Hematopoietic multipotent progenitor cell treated with erythropoietin and hydrocortisone succinate and interleukin-3 and kit ligand, for 4 days (in vitro differentiated cells): Measurements from ENCODE around the gene DACH2.
"Not testable (repeated sequence)": the region's sequence is repeated elsewhere in the genome, so short reads cannot be mapped to it uniquely, and the experiment has no call there.

Experiments used
- DNase-seq: peaks from one replicate; pipeline ENCODE4 v3.0.0-alpha.2; 2015

DACH2 gene

GRCh38 chrX:86148024-86148511 lies at the start of gene DACH2:
TSS of gene DACH2 (plus strand) at chrX:86148451.
- peak; percentile 49 for DNase-seq

DNA sequence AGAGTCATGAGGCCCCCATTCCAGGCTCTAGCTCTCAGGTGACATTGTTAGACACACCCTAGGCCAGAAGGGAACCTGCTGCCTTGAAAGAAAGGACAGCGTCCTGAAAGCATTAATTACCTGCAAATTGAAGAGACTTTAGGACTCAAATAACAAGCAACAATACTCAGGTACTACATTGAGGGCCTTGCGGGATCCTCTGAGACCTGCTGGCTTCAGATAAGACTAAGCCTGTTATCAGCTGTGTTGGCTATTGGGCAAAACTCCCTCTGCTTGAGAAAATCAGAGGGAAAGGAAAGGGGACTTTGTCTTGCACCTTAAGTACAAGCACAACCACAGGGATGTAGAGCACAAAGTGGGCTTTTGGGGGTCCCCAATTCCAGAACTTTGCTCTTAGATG lies 45.9 kb upstream of the DACH2 start:
- no peak for DNase-seq

GRCh38 chrX:86103061-86103460 lies 45.2 kb upstream of the DACH2 start:
- DNase-seq, result no peak

DNA sequence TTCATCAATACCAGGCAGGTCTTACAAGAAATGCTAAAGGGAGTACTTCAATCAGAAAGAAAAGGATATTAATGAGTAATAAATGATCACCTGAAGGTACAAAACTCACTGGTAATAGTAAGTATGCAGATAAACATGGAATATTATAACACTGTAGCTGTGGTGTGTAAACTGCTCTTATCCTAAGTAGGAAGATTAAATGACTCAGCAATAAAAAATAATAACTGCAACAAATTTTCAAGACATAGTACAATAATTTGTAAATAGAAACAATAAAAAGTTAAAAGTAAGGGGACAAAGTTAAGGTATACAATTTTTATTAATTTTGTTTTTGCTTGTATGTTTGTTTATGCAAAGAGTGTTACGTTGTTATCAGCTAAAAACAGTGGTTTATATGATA lies 43.7 kb upstream of the DACH2 start:
- no peak for DNase-seq

DNA sequence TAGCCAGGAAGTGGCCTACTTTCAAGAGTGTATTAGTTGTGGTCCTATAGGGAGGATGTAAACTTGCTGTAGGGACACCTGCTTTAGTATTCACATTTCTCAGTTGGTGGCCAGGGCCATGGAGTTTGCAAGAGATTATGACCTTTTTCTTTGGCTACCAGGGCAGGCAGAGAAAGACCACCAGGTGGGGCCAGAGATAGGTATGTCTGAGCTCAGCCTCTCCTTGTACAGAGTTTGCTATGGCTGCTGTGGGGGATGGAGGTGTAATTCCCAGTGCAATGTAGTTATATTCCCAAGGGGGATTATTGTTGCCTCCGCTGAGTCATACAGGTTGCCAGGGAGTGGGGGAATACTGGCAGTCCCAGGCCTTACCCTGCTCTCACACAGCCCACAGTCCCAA lies 26.3 kb upstream of the DACH2 start:
- DNase-seq, result no peak

DNA sequence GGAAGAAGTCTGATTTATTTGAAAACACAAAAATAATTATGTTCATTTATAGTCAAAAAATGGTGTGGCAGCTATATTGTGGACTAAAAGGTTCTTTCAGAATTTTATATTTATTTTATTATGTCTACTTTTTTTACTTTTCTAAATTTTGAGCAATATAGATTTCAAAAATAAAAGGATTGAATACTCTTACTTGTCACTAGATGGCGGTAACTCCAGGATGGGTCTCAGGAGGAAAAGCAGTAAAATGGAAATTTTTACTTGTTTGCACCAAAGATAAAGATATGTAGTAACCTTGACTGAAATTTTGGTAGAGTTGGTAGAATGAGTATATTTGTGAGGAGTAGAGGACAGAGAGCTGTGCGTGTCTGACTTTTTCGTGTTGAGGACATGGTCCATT lies 14.5 kb upstream of the DACH2 start:
- DNase-seq, result peak; percentile 41

GRCh38 chrX:86137071-86137470 lies 11.2 kb upstream of the DACH2 start:
- DNase-seq, result no peak

DNA sequence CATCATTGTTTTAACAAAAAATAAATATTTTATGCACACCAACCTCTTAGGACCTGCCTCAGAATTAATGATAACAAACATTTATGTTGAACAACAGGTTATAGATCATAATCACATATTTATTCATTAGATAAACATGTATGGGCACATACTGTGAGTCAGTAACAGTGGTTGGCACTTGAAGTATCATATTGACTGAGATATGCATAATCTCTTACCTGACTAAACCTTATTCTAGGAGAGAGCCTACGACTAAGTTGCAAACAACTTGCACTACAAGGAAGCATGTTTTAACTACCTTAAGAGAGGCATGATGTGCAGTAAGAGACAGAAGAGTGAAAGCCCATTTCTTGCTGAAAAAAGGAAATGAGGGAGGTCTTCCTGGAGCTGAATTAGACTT lies 6.5 kb upstream of the DACH2 start:
- no peak for DNase-seq

- DNase-seq, result no peak
These were observed 2.1 kb upstream of the DACH2 start for GRCh38 chrX:86146102-86146501.

DNA sequence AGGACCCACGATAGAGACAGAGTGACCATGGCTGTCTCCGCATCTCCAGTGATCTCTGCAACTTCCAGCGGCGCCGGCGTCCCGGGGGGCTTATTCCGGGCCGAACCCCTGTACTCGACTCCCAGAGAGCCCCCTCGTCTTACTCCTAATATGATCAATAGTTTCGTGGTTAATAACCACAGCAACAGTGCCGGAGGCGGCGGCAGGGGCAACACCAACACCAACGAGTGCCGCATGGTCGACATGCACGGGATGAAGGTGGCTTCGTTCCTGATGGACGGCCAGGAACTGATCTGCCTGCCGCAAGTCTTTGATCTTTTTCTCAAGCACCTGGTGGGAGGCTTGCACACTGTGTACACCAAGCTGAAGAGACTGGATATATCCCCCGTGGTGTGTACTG lies 343 bp downstream of the DACH2 start:
- DNase-seq, result no peak

DNA sequence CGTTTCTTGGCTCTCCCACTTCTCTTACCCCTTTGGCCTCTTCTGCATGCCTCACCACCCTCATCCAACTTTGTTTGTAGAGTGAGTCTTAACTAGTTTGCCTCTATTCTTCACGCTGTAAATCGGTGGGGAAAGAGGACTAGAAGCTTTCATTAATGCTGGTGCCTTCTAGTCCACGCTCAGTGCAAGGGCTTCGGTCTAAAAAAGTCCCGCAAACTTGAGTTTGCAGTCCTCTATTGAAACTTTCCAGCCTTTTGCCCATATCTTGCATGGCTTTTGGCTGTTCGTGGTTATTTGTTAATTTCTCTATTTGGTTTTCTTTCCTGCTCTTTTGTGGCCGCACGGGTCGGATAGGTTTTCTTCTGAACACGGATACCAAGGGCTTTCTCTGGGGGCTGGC lies 868 bp downstream of the DACH2 start:
- no peak for DNase-seq

DNA sequence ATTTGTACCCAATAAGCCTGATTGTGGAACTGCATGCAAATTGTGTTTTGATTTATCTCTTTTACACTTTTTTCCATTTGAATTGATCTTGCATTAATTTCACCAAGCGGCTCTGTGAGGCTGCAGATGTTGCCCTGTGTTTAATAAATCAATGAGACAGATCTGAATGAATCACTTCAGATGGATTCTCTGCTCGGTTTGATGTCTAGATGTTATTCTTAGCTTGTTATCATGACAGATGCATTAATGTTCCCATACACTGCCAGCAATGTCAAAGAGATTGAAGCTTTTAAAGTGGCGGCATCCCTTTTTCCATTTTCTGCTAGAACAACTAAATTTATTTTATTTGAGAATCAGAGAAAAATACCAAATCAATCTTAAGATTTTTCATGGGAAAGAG lies 6.3 kb downstream of the DACH2 start:
- DNase-seq, result no peak

DNA sequence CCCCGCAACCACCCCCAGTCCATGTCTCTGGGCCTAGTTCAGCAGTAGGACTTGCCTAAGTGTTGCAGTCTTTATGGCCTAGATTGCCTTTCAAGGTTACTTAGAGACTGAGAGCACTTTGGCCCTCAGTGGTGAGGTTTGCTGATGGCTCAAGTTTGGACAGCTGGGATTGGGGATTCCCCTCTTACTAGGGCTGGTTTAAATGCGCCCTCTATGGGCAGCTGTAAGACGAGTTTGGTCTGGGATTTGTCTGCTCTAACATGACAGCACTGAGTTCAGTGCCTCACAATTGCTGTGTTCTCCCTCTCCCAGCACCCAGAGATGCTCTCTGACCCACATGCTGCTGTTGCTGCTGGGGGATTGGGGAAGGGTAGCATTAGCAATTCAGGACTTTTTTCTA lies 23.1 kb downstream of the DACH2 start:
- peak; percentile 26 for DNase-seq

DNA sequence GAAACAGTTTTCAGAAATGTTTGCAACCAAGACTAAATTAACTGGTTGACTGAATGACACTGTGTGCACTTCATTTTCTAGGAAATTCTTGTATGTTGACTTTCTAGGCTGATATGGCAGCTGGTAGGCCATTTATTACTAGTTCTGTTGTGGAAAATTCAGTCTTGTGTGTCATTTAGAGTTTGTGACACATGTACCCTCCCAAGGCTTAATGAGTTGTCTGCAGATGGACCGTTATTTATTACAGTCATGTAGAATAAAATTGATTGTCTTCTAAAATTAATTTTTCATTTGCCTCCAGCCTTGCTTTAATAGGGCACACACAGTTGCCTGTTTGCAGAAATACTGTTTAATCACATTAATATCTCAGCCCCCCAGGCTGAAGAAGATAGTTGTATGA lies 30.7 kb downstream of the DACH2 start:
- no peak for DNase-seq

DNA sequence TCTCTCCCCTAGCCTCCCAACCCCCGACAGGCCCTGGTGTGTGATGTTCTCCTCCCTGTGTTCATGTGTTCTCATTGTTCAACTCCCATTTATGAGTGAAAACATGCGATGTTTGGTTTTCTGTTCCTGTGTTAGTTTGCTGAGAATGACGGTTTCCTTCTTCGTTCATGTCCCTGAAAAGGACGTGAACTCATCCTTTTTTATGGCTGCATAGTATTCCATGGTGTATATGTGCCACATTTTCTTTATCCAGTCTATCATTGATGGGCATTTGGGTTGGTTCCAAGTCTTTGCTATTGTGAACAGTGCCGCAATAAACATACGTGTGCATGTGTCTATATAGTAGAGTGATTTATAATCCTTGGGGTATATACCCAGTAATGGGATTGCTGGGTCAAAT lies 33.1 kb downstream of the DACH2 start:
- DNase-seq, result not testable (repeated sequence)

DNA sequence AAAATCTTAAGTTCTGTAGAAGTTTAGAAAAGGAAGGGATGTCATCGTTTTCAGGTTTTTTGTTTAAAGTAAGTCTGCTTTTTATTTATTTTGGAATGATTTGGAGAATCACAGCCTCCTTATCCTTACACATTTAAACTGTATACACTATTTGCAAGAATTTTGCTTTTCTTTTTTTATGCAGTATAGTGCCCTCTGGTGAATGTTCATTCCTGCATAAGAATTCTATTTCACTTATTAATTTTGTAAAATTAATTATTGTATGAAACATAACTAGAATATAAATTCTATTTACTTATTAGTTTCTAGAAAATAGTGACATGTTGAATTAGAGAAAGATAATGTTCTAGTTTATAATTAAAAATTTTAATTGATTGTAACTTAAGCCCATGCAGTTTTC lies 44.6 kb downstream of the DACH2 start:
- DNase-seq, result no peak

GRCh38 chrX:86194758-86195157 lies 46.5 kb downstream of the DACH2 start:
- no peak for DNase-seq

DNA sequence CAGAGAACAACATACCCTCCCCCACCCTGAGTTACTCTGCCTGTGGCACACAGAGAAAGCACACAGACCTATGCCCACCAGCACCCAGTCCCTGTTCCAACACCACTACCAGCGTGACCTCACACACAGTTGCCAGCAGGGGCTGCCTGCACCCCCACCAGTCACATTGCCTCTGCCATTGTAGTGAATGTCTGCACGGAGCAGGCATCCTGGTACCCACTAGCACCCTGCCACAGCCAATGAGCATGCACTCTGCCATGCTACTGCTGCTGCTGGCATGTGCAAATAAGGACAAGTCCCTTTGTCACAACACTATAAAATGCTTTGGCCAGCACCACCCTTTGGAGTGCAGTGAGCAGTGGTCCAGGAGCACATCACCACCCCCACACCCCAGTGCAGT lies 47.1 kb downstream of the DACH2 start:
- DNase-seq, result no peak

DNA sequence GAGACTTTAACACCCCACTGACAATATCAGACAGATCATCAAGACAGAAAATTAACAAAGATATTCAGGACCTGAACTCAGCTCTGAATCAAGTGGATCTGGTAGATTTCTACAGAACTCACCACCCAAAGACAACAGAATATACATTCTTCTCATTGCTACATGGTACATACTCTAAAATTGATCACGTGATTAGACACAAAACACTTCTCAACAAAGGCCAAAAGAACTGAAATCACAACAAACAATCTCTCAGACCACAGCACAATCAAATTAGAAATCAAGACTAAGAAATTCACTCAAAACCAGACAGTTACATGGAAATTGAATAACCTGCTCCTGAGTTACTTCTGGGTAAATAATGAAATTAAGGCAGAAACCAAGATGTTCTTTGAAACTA lies 49.6 kb downstream of the DACH2 start:
- DNase-seq, result no peak

- DNase-seq, result no peak
These were observed 62.5 kb downstream of the DACH2 start for GRCh38 chrX:86210772-86211171.

DNA sequence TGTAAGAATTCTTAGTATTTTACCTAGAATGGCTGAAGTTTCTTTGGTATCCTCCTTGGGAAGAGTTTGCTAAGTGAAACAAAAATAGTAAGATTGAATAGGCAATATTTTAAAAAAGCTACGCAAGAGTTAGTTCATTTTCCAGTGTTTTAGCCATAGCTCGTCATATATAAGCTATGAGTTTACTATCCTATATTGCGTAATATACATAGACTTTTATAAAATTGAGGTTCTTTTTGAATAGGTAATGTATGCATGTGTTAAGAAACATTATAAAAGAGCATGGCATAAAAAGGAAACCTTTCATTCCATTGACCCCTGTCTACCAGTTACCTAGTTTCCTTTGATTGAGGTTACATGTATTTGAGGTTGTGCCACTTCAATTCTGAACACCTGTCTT lies 67.0 kb downstream of the DACH2 start:
- no peak for DNase-seq

DNA sequence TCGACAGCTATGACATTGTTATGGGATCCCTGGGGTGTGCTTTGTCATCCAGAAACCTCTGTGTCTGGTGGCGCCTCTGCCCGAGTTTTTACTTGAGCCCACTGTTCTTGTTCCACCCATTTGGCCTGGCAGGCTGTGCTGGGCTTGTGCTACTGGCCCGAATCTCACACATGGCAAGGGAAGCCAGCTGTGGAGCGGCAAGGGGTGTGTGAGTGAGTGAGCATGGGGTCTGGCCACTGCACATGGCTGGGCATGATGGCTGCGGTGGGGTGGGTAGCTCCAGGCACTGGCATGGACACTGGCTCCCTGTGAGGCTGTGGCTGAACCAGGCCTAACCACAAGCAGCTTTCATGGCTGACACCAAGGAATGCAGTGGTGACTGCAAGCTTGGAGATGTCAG lies 89.2 kb downstream of the DACH2 start:
- no peak for DNase-seq

GRCh38 chrX:86241547-86241946 lies 93.3 kb downstream of the DACH2 start:
- no peak for DNase-seq

- DNase-seq, result no peak
These were observed 115.3 kb downstream of the DACH2 start for GRCh38 chrX:86263526-86263925.

- no peak for DNase-seq
These were observed 147.0 kb downstream of the DACH2 start for GRCh38 chrX:86295293-86295692.

GRCh38 chrX:86322913-86323312 lies 174.7 kb downstream of the DACH2 start:
- no peak for DNase-seq
